ENCODE data around the gene CHST3. TPM values are rescaled to one million over a fixed set of nuclear protein-coding genes. Genes with fewer than 3 reads are reported as not detected.

CHST3 gene
- total and polyA plus RNA-seq, 9 of the 15 experiments (the other 6 are each of a cell fraction or from before 2014, with no cell fraction given), result 0.01 to 1.3 (median 0.15) TPM

GRCh38 chr10:71981876-71982230, 17.7 kb downstream of the CHST3 start:
- Histone ChIP-seq H3K9ac (ENCODE audit: insufficient read depth in 1 of 2, low read depth in 2 of 2, low read length in 2 of 2) (no peak overlapping the region), H3K4me2 (ENCODE audit: insufficient read depth, low read length) (no peak overlapping the region), H3K4me3 (no peak overlapping the region), H3K27ac (ENCODE audit: extremely low read depth, low read depth, low read length) (no peak overlapping the region), H3K9me3 (replicated peaks; ENCODE audit: control insufficient read depth, insufficient read depth, low read depth, low read length) (no peaks in the 10 kb centered on the region), H4K20me1 (replicated peaks; ENCODE audit: control insufficient read depth, insufficient read depth, low read length) (no peaks in the 10 kb centered on the region; the same call in 1 of the 2 replicates), H2AFZ (ENCODE audit: low read depth, low read length) (no peak overlapping the region), H3K4me1 (replicated peaks in 1 of 2; ENCODE audit: control insufficient read depth in 2 of 2, insufficient read depth in 2 of 2, low read length in 2 of 2) (peaks cover 14 to 15% of the 10 kb centered on the region in 2 experiments; a peak in 4 of 5 replicates), H3K36me3 (ENCODE audit: control insufficient read depth, insufficient read depth, low read length) (no peaks in the 10 kb centered on the region), H3K27me3 (ENCODE audit: control insufficient read depth in 2 of 2, insufficient read depth in 2 of 2, low read length in 2 of 2) (peaks cover 29 to 47% of the 10 kb centered on the region in 2 experiments), H3K9me1 (ENCODE audit: control insufficient read depth, insufficient read depth, low read length) (no peaks in the 10 kb centered on the region), H3K79me2 (ENCODE audit: control insufficient read depth, insufficient read depth, low read length) (no peaks in the 10 kb centered on the region)
- intact Hi-C loops (cut with micrococcal nuclease), result no loop called here
- in situ Hi-C loops (cut with MboI), result no loop called here
- FAIRE-seq (no peak), ATAC-seq (no peak), DNase-seq (ENCODE audit: extremely low read depth in 1 of 4, low spot score in 3 of 4) (no peak)
- ChIA-PET CTCF (ENCODE audit: low intra/inter-chr PET ratio) (no interaction called here), POLR2A (no interaction called here)
- no TSS peak for BruUV-seq (replicated peaks)
- WGBS (ENCODE audit: insufficient coverage, low coverage, missing lambda C conversion rate), result 10% methylated on average over 1 of the region's 1 CpG
- no peak for TF ChIP-seq AFF4 (CRISPR knock-in tag; IDR thresholded peaks at IDR 0.05)
- TF ChIP-seq KLF16 (IDR thresholded peaks at IDR 0.05), result no peak
- TF ChIP-seq ZNF583 (CRISPR knock-in tag; IDR thresholded peaks at IDR 0.05), result no peak
- TF ChIP-seq ZNF12 (CRISPR knock-in tag; IDR thresholded peaks at IDR 0.05), result no peak
- TF ChIP-seq CBX3 (IDR thresholded peaks at IDR 0.05; ENCODE audit: borderline replicate concordance in 1 of 2, low read length in 2 of 2), result no peak
- TF ChIP-seq CREB1 (IDR thresholded peaks at IDR 0.05), result no peak
- TF ChIP-seq CREB1 (CRISPR knock-in tag; IDR thresholded peaks at IDR 0.05), result no peak
- no peak for TF ChIP-seq CUX1 (CRISPR knock-in tag; IDR thresholded peaks at IDR 0.05)
- TF ChIP-seq TBL1XR1 (IDR thresholded peaks at IDR 0.05; ENCODE audit: low read length in 2 of 2), result no peak
- no peak for TF ChIP-seq HDAC1 (IDR thresholded peaks at IDR 0.05)
- TF ChIP-seq ZMIZ1 (IDR thresholded peaks at IDR 0.05; ENCODE audit: low read depth in 2 of 2, low read length in 2 of 2), result no peak

Data from K562 (cell line).